ENCODE data around the gene TCF7L1. TPM values are rescaled to one million over a fixed set of nuclear protein-coding genes. Genes with fewer than 3 reads are reported as not detected.

Gene TCF7L1
- total and polyA plus RNA-seq, 9 of the 15 experiments (the other 6 are each of a cell fraction or from before 2014, with no cell fraction given) = 0.03 to 0.11 (median 0.07) TPM; not detected in 5

- intact Hi-C loops (cut with micrococcal nuclease) (no loop called here), in situ Hi-C loops (cut with MboI) (no loop called here)
- Histone ChIP-seq H3K9me3 (replicated peaks; ENCODE audit: control insufficient read depth, insufficient read depth, low read depth, low read length) (no peaks in the 10 kb centered on the region), H3K9me1 (ENCODE audit: control insufficient read depth, insufficient read depth, low read length) (no peaks in the 10 kb centered on the region), H3K27me3 (ENCODE audit: control insufficient read depth in 2 of 2, insufficient read depth in 2 of 2, low read length in 2 of 2) (peaks cover 19 to 22% of the 10 kb centered on the region in 2 experiments; a peak in 4 of 5 replicates), H2AFZ (ENCODE audit: low read depth, low read length) (no peak overlapping the region), H4K20me1 (replicated peaks; ENCODE audit: control insufficient read depth, insufficient read depth, low read length) (0 out of 2 replicates have a peak, but pooled peaks cover 3% of the 10 kb centered on the region), H3K4me3 (no peak overlapping the region), H3K9ac (ENCODE audit: insufficient read depth in 1 of 2, low read depth in 2 of 2, low read length in 2 of 2) (no peak overlapping the region), H3K4me1 (replicated peaks in 1 of 2; ENCODE audit: control insufficient read depth in 2 of 2, insufficient read depth in 2 of 2, low read length in 2 of 2) (no peaks in the 10 kb centered on the region), H3K79me2 (ENCODE audit: control insufficient read depth, insufficient read depth, low read length) (no peaks in the 10 kb centered on the region), H3K4me2 (ENCODE audit: insufficient read depth, low read length) (no peak overlapping the region), H3K36me3 (ENCODE audit: control insufficient read depth, insufficient read depth, low read length) (no peaks in the 10 kb centered on the region), H3K27ac (ENCODE audit: extremely low read depth, low read depth, low read length) (no peak overlapping the region)
- POLR2A ChIA-PET = interaction anchor here (0.8 kb wide), 1 partner anchor 30 kb away, joined by 3 read pairs; no protein-coding TSS in a partner anchor
- no peak for FAIRE-seq
- CTCF ChIA-PET (ENCODE audit: low intra/inter-chr PET ratio) = no interaction called here
- DNase-seq (ENCODE audit: extremely low read depth in 1 of 4, low spot score in 3 of 4) = no peak
- BruUV-seq (replicated peaks) = no TSS peak
- TF ChIP-seq BRD4 (IDR thresholded peaks at IDR 0.05) (no peak), ZNF133 (CRISPR knock-in tag; IDR thresholded peaks at IDR 0.05) (no peak), FOXJ3 (CRISPR knock-in tag; IDR thresholded peaks at IDR 0.05) (no peak), ZBTB5 (IDR thresholded peaks at IDR 0.05) (no peak), MIER1 (IDR thresholded peaks at IDR 0.05; ENCODE audit: low read depth) (no peak), ZNF217 (CRISPR knock-in tag; IDR thresholded peaks at IDR 0.05) (no peak), ZEB2 (IDR thresholded peaks at IDR 0.05) (no peak), ZNF764 (CRISPR knock-in tag; IDR thresholded peaks at IDR 0.05; ENCODE audit: low read depth) (no peak), CUX1 (CRISPR knock-in tag; IDR thresholded peaks at IDR 0.05) (no peak), PHF20 (IDR thresholded peaks at IDR 0.05; ENCODE audit: partially characterized antibody) (no peak), RBM39 (optimal IDR thresholded peaks at IDR 0.05; ENCODE audit: low read depth, low read length) (no peak)
- TF ChIP-seq, protein P1, sequence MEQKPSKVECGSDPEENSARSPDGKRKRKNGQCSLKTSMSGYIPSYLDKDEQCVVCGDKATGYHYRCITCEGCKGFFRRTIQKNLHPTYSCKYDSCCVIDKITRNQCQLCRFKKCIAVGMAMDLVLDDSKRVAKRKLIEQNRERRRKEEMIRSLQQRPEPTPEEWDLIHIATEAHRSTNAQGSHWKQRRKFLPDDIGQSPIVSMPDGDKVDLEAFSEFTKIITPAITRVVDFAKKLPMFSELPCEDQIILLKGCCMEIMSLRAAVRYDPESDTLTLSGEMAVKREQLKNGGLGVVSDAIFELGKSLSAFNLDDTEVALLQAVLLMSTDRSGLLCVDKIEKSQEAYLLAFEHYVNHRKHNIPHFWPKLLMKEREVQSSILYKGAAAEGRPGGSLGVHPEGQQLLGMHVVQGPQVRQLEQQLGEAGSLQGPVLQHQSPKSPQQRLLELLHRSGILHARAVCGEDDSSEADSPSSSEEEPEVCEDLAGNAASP (IDR thresholded peaks at IDR 0.05) = no peak
- WGBS (ENCODE audit: insufficient coverage, low coverage, missing lambda C conversion rate) = 4% methylated on average over 8 of the region's 8 CpGs
- ATAC-seq = no peak
Observed at GRCh38 chr2:85221067-85221691, 88.0 kb downstream of the TCF7L1 start.

Measured in K562 (cell line).